ENCODE results near the gene CSTPP1.
"Not testable (repeated sequence)": the region's sequence is repeated elsewhere in the genome, so short reads cannot be mapped to it uniquely, and the experiment has no call there.

Gene CSTPP1

GRCh38 chr11:47052576-47052975, 116.0 kb downstream of the CSTPP1 start:
- DNase-seq = no peak

GRCh38 chr11:47055534-47055933, 119.0 kb downstream of the CSTPP1 start:
- DNase-seq = no peak

GRCh38 chr11:47056261-47056915, 119.8 kb downstream of the CSTPP1 start:
- DNase-seq = no peak

GRCh38 chr11:47057365-47057764, 120.8 kb downstream of the CSTPP1 start:
- DNase-seq = no peak

GRCh38 chr11:47060807-47061206, 124.2 kb downstream of the CSTPP1 start:
- peak; percentile 58 for DNase-seq

GRCh38 chr11:47061429-47062178, 125.0 kb downstream of the CSTPP1 start:
- no peak for DNase-seq

- no peak for DNase-seq
These were observed 126.2 kb downstream of the CSTPP1 start for GRCh38 chr11:47062736-47063135.

GRCh38 chr11:47067401-47067800, 130.8 kb downstream of the CSTPP1 start:
- no peak for DNase-seq

- DNase-seq = no peak
These were observed 134.2 kb downstream of the CSTPP1 start for GRCh38 chr11:47070769-47071168.

GRCh38 chr11:47071341-47071740, 134.8 kb downstream of the CSTPP1 start:
- DNase-seq = no peak

- DNase-seq = no peak
These were observed 135.3 kb downstream of the CSTPP1 start for GRCh38 chr11:47071791-47072261.

- no peak for DNase-seq
These were observed 142.4 kb downstream of the CSTPP1 start for GRCh38 chr11:47078751-47079521.

- not testable (repeated sequence) for DNase-seq
These were observed 144.2 kb downstream of the CSTPP1 start for GRCh38 chr11:47080775-47081174.

- DNase-seq = peak; percentile 28
These were observed 147.4 kb downstream of the CSTPP1 start for GRCh38 chr11:47083913-47084312.

- no peak for DNase-seq
These were observed 151.2 kb downstream of the CSTPP1 start for GRCh38 chr11:47087801-47088200.

GRCh38 chr11:47093541-47093940, 157.0 kb downstream of the CSTPP1 start:
- no peak for DNase-seq

- not testable (repeated sequence) for DNase-seq
These were observed 160.3 kb downstream of the CSTPP1 start for GRCh38 chr11:47096871-47097270.

GRCh38 chr11:47098223-47098622, 161.7 kb downstream of the CSTPP1 start:
- not testable (repeated sequence) for DNase-seq

GRCh38 chr11:47099214-47099917, 162.8 kb downstream of the CSTPP1 start:
- DNase-seq = no peak

GRCh38 chr11:47099918-47100315, 163.4 kb downstream of the CSTPP1 start:
- no peak for DNase-seq

- no peak for DNase-seq
These were observed 164.8 kb downstream of the CSTPP1 start for GRCh38 chr11:47101406-47101805.

- DNase-seq = no peak
These were observed 167.8 kb downstream of the CSTPP1 start for GRCh38 chr11:47104261-47104950.
